ENCODE results near the gene TAS1R1. TPM values are rescaled to one million over a fixed set of nuclear protein-coding genes. Genes with fewer than 3 reads are reported as not detected.

TAS1R1 gene
- polyA plus RNA-seq, 2 of the 4 experiments (the other 2 are of a cell fraction), result not detected

DNA sequence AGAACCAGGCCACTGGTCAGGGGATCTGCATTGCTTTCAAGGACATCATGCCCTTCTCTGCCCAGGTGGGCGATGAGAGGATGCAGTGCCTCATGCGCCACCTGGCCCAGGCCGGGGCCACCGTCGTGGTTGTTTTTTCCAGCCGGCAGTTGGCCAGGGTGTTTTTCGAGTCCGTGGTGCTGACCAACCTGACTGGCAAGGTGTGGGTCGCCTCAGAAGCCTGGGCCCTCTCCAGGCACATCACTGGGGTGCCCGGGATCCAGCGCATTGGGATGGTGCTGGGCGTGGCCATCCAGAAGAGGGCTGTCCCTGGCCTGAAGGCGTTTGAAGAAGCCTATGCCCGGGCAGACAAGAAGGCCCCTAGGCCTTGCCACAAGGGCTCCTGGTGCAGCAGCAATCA, 19.7 kb downstream of the TAS1R1 start:
- TF ChIP-seq CBX2 (IDR thresholded peaks at IDR 0.05; ENCODE audit: borderline replicate concordance, low read depth) (no peak), MYC (IDR thresholded peaks at IDR 0.05; ENCODE audit: borderline replicate concordance, low read length) (no peak), RNF2 (IDR thresholded peaks at IDR 0.05; ENCODE audit: borderline replicate concordance, low read depth) (no peak), JUN (IDR thresholded peaks at IDR 0.05) (no peak), HDAC2 (IDR thresholded peaks at IDR 0.05) (no peak), NFE2L2 (conservative IDR thresholded peaks at IDR 0.05; ENCODE audit: low read length) (no peak), HOXB13 (CRISPR knock-in tag; IDR thresholded peaks at IDR 0.05; ENCODE audit: low read depth) (no peak)
- TF ChIP-seq, protein P1, sequence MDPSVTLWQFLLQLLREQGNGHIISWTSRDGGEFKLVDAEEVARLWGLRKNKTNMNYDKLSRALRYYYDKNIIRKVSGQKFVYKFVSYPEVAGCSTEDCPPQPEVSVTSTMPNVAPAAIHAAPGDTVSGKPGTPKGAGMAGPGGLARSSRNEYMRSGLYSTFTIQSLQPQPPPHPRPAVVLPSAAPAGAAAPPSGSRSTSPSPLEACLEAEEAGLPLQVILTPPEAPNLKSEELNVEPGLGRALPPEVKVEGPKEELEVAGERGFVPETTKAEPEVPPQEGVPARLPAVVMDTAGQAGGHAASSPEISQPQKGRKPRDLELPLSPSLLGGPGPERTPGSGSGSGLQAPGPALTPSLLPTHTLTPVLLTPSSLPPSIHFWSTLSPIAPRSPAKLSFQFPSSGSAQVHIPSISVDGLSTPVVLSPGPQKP (IDR thresholded peaks at IDR 0.05; ENCODE audit: low read depth, low read length), result no peak
- TF ChIP-seq, protein P2, sequence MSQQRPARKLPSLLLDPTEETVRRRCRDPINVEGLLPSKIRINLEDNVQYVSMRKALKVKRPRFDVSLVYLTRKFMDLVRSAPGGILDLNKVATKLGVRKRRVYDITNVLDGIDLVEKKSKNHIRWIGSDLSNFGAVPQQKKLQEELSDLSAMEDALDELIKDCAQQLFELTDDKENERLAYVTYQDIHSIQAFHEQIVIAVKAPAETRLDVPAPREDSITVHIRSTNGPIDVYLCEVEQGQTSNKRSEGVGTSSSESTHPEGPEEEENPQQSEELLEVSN (IDR thresholded peaks at IDR 0.05; ENCODE audit: borderline replicate concordance, low read depth), result no peak
- H3K9me3 ChIP-seq, result no peaks in the 10 kb centered on the region
- no peak for ATAC-seq
- no peak for DNase-seq (ENCODE audit: low read depth in 1 of 2, low spot score in 1 of 2)
- CTCF ChIA-PET, result no interaction called here
- H3K27ac ChIP-seq, result no peak overlapping the region
- H3K4me1 ChIP-seq, result peaks cover 5% of the 10 kb centered on the region; the same call in 2 of the 3 replicates
- no peak overlapping the region for H3K4me2 ChIP-seq
- no peak overlapping the region for H3K4me3 ChIP-seq
- FAIRE-seq, result no peak
- 74% methylated on average over 7 of the region's 14 CpGs for WGBS (ENCODE audit: missing lambda C conversion rate)
- POLR2A ChIA-PET, result no interaction called here

DNA sequence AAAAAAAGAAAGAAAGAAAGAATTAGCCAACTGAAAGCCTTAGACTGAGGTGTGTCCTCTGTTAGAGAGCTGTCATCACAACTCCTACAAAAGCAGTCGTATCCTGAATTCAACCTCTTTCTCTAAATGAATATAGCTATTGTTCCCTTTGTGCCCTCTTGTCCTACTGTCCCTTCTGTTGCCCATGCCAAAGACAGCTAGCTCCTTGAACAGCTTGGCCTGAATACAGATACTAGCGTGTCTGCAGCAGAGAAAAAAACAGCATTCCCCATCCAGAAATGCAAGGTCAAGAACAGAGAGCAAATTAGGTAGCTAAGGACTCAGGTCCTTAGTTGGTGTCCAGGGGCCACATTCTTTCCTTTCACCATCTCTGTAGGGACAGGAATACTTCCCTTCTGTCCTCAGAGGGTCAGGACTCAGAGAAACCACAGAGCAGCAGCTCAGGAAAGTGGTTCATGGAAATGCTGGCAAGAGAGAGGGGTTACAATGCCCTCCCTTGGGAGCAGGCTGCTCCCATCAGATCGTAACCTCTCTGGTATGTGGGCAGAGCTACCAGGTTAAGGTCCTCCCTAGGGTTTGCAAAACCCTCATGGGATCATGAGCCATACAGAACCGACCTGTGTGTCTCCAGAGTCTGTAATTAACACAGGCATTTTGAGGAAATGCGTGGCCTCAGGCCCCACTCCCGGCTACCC, 22.9 kb downstream of the TAS1R1 start:
- CTCF ChIA-PET, result interaction anchor here (0.6 to 3.7 kb wide), 3 partner anchors 9 to 69 kb away, joined by 5 to 27 read pairs (median 7); partner anchors contain the start of genes NOL9 and TAS1R1
- 75% methylated on average over 6 of the region's 6 CpGs for WGBS (ENCODE audit: missing lambda C conversion rate)
- Histone ChIP-seq H3K4me2 (no peak overlapping the region), H3K4me1 (peaks cover 25% of the 10 kb centered on the region), H3K4me3 (no peak overlapping the region), H3K9me3 (no peaks in the 10 kb centered on the region), H3K27ac (no peak overlapping the region)
- FAIRE-seq (no peak), ATAC-seq (no peak), DNase-seq (ENCODE audit: low read depth in 1 of 2, low spot score in 1 of 2) (no peak)
- TF ChIP-seq, protein P3, sequence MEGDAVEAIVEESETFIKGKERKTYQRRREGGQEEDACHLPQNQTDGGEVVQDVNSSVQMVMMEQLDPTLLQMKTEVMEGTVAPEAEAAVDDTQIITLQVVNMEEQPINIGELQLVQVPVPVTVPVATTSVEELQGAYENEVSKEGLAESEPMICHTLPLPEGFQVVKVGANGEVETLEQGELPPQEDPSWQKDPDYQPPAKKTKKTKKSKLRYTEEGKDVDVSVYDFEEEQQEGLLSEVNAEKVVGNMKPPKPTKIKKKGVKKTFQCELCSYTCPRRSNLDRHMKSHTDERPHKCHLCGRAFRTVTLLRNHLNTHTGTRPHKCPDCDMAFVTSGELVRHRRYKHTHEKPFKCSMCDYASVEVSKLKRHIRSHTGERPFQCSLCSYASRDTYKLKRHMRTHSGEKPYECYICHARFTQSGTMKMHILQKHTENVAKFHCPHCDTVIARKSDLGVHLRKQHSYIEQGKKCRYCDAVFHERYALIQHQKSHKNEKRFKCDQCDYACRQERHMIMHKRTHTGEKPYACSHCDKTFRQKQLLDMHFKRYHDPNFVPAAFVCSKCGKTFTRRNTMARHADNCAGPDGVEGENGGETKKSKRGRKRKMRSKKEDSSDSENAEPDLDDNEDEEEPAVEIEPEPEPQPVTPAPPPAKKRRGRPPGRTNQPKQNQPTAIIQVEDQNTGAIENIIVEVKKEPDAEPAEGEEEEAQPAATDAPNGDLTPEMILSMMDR (IDR thresholded peaks at IDR 0.05), result no peak
- TF ChIP-seq, protein P4, sequence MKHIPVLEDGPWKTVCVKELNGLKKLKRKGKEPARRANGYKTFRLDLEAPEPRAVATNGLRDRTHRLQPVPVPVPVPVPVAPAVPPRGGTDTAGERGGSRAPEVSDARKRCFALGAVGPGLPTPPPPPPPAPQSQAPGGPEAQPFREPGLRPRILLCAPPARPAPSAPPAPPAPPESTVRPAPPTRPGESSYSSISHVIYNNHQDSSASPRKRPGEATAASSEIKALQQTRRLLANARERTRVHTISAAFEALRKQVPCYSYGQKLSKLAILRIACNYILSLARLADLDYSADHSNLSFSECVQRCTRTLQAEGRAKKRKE (CRISPR knock-in tag; IDR thresholded peaks at IDR 0.05; ENCODE audit: low read depth), result no peak
- TF ChIP-seq NFE2L2 (conservative IDR thresholded peaks at IDR 0.05; ENCODE audit: low read length) (no peak), TFCP2L1 (CRISPR knock-in tag; IDR thresholded peaks at IDR 0.05) (no peak), POLR2A (IDR thresholded peaks at IDR 0.05; ENCODE audit: low read length) (no peak), HOXB5 (CRISPR knock-in tag; IDR thresholded peaks at IDR 0.05) (no peak), EP300 (IDR thresholded peaks at IDR 0.05) (no peak), KDM1A (IDR thresholded peaks at IDR 0.05; ENCODE audit: low read depth) (no peak), HOXB13 (CRISPR knock-in tag; IDR thresholded peaks at IDR 0.05; ENCODE audit: low read depth) (no peak)
- TF ChIP-seq, protein P5, sequence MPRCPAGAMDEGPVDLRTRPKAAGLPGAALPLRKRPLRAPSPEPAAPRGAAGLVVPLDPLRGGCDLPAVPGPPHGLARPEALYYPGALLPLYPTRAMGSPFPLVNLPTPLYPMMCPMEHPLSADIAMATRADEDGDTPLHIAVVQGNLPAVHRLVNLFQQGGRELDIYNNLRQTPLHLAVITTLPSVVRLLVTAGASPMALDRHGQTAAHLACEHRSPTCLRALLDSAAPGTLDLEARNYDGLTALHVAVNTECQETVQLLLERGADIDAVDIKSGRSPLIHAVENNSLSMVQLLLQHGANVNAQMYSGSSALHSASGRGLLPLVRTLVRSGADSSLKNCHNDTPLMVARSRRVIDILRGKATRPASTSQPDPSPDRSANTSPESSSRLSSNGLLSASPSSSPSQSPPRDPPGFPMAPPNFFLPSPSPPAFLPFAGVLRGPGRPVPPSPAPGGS (IDR thresholded peaks at IDR 0.05), result no peak
- POLR2A ChIA-PET, result no interaction called here

Measured in A549 (cell line).